ENCODE data around the gene CABP1.
A peak's percentile ranks its signal among the peaks of the same experiment; 100 is the strongest.
"Not testable (repeated sequence)": the region's sequence is repeated elsewhere in the genome, so short reads cannot be mapped to it uniquely, and the experiment has no call there.

The CABP1 gene

DNA sequence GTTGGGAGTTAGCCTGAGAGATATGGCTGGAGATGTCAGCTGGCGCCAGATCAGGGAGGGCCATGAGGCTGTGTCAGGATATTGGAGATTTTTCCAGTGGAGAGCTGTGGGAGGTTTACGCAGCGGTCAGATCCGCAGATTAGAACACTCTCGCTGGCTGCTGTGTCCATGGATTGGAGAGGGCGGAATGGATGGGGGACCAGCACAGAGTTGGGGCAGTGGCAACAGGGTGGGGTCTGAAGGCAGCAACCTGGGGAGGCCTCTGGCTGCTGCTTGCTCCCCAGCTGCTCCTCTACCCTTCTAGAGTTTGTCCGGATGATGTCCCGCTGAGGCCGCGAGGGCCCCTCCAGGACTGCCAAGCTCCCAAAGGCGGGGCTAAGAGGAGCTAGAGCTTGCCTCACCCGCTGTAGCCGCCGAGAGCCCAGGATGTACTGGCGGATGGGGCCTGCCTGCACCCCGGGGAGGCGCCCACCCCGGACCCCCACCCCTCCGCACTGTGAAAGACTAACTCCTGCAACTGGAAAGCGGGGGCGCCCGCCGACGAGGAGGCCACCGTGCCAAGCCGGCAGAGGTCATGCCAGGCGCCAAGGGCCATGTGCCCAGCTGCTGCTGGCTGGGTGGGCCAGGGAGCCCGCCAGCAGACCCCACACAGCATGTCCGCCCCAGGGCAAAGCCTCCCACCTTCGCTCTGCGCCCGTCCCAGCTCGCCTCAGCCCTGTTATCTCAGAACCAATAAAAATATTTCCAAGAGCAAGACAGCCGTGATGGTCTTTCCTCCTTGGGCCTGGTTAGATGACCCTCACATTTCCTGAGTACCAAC, 26.4 kb downstream of the CABP1 start:
- no peak for DNase-seq (ENCODE audit: low read depth in 3 of 3, low spot score in 1 of 3)

DNA sequence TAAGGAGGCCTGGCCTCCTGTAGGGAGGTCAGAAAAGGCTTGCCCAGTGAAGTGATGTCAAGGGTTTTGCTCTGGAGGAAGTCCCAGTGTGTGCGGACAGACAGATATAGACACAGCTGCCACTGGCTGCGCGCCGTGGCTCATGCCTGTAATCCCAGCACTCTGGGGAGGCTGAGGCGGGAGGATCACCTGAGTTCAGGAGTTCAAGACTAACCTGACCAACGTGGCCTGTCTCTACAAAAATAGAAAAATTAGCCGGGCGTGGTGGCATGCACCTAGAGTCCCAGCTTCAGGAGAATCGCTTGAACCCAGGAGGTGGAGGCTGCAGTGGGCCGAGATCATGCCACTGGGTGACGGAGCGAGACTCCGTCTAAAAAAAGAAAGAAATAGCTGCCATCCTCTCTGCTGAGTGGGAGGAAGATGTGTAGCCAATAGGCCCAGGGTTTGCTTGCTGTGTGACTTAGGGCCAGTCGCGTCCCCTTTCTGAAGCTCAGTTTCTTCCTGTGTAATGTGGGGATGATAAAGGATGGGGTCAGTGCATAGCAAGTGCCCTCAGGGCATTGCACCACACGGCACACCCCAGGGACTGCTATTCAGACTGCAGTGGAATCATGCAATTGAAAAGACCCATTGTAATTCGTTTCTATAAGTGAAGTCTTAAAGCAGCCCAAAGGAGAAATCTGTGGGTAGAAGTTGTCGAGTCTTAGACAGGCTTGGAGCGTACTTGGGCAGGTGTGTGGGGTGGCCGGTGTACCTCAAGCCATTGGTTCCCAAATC, 27.9 kb downstream of the CABP1 start:
- DNase-seq (ENCODE audit: low read depth in 3 of 3, low spot score in 1 of 3): no peak

DNA sequence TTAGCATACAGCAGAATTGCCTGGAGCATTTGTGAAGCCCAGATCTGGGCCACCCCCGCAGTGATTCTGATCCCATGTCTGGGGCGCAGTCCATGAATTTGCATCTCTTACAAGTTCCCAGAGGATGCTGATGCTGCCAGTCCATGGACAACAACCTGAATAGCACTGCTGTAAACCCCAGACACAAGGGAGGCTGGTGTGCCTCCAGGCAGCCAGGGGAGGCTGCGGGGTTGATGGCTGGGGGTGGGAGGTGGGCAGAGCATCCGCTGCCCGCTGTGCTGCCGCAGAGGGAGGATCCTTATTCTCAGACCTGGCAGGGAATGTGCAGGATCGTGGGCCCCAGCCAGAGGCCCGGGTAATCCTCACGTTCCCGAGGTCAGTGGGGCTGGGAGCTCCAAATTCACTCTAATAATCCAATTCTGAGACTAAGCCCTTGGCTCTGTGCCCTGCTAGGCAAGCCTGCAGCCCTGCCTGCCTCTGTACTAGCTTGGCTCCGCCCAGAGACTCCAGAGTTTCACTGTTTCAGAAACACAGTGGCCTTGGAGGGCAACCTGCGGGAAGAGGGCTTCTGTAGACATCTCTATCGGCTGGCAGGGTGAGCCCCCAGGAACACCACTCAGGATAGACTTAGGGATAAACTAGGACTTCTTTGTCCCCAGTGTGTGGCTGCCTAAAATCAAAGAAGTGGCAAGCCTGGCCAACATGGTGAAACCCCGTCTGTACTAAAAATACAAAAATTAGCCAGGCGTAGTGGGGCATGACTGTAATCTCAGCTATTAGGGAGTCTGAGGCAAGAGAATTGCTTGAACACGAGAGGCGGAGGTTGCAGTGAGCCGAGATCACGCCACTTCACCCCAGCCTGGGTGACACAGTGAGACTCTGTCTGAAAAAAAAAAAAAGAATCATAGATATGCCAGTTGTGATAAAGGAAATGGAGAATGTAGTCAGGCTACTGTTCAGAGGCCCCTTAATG, 28.7 kb downstream of the CABP1 start:
- DNase-seq (ENCODE audit: low read depth in 3 of 3, low spot score in 1 of 3): no peak

DNA sequence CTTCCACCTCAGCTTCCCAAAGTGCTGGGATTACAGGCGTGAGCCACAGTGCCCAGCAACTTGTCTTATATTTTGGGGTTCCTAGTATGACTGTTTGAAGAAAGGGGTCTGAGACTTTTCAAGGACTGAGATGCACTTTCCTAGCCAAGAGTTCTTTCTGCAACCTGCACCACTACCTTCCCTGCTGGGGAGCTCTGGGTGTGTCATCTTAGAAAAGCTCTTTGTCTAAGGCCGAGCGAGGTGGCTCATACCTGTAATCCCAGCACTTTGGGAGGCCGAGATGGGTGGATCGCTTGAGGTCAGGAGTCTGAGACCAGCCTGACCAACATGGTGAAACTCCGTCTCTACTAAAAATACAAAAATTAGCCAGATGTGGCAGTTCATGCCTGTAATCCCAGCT, 29.8 kb downstream of the CABP1 start:
- DNase-seq (ENCODE audit: low read depth in 3 of 3, low spot score in 1 of 3): not testable (repeated sequence)

DNA sequence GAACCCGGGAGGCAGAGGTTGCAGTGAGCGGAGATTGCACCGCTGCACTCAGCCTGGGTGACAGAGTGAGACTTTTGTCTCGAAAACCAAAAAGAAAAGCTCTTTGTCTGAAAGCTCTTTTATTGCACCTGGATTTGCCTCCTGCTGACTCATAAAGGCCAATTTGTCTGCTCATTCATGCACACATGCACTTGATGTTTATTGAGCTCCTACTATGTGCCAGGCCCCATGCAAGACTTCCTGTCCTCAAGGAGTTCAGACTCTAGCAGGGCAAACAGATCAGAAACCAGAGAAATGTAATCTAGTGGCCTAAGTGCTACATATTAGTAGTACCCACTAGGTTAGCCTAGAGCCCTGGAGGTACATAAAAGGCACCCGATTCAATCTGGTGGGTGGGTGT, 30.2 kb downstream of the CABP1 start:
- no peak for DNase-seq (ENCODE audit: low read depth in 3 of 3, low spot score in 1 of 3)

DNA sequence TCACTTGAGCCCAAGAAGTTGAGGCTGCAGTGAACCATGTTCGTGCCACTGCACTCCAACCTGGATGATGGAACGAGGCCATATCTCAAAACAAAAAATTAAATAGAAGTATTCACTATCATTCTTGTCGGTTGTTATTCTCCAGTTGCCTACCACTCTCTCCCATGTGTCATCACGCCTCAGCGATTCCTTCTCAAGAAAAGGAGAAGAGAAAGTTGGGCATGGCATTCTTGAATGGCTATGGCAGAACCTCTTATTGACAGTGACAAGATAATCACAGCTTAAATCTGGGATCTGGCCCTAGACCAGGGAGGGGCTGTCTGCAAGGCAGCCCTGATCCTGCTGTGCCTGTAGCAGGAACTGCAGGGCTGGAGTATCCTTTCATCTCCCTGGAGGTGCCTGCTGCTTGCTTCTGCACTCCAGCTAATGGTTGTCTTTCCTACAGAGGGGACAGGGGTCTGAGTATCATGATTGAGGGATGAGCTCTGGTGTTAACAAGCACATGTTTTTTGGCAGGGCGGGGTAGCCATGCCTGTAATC, 33.7 kb downstream of the CABP1 start:
- DNase-seq (ENCODE audit: low read depth in 3 of 3, low spot score in 1 of 3): no peak

DNA sequence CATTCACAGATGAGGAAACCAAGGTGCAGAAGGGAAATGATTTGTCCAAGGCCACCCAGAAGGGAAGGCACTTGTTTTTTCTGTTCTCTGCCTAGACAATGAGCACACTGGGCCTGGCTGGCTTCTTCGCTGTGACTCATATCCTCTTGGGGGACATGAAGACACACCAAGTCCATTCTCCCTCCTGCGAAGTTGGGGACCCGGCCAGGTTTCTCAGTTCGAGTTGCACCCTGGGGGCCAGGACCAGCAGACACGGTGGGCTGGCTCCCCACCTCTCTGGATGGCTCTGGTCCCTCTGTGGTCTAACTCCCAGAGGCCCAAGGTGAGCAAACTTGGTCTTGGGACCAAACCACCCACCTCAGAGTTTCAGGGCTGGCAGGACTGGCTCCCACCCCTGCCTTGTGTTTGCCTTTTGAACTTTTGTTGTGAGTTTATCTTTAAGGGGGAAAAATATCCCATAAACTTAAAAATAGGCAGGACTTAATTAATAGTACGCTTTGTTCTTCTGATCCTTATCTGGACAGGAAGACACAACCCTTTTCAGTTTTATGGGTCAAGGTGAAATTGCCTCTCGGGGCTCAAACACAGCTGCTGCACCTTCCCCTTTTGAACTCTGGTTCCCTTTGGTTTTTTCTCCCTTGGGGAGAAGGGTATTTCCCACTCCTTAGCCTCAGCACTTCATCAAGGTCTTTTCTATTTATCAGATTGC, 37.5 kb downstream of the CABP1 start:
- no peak for DNase-seq (ENCODE audit: low read depth in 3 of 3, low spot score in 1 of 3)

DNA sequence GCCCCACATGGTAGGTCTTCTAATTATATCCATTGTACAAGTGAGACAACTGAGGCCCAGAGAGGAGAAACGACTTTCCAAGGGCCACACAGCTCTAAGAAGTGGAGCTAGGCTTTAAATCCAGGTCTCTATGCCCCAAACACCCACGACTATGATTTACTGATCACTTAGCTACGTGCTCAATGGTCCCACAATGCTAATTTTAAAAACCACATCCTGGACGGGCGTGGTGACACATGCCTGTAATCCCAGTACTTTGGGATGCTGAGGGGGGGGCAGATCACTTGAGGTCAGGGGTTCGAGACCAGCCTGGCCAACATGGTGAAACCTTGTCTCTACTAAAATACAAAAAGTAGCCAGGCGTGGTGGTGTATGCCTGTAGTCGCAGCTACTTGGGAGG, 38.1 kb downstream of the CABP1 start:
- DNase-seq (ENCODE audit: low read depth in 3 of 3, low spot score in 1 of 3): no peak

DNA sequence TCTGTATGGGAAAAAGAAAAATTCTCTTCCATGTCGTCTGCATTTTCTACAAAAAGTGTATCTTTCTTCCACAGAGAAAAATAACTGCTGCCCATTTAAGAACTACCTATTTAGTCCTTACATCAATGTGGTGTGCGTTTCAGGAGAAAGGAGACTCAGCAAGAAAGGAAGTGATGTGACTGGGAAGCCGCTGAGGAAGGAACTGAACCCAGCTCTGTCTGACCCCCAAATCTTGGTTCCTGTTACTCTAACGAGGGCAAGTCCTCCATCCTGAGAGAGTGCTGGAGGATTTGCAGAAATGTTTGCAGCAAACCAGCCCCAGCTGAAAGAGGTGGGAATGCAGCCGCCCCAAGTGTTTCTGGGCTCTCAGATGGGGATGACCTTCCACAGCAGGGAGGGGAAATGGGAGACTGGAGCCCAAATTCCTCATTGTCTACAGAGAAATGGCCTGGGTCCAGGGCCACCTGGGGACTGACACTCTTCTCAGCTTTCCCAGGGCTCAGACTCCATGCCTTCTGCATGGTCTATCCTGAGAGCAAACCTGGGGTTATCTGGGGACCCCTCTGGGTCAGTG, 39.8 kb downstream of the CABP1 start:
- no peak for DNase-seq (ENCODE audit: low read depth in 3 of 3, low spot score in 1 of 3)

DNA sequence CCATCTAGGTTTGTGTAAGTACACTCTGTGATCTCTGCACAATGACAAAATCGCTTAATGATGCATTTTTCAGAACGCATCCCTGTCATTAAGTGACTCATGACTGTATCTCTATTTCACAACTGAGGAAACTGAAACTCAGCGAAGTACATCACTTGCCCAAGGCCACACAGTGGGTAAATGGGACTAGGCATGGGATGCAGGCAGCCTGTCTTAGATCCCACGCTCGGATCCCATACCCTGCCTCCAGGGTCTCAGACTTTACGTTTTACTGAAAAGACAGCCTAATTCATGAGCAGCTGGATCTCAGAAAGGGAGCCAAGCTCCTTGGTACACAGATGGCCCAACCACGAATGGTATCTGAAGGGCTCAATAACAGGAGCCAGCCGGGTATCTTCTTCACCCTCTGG, 44.1 kb downstream of the CABP1 start:
- no peak for DNase-seq (ENCODE audit: low read depth in 3 of 3, low spot score in 1 of 3)

DNA sequence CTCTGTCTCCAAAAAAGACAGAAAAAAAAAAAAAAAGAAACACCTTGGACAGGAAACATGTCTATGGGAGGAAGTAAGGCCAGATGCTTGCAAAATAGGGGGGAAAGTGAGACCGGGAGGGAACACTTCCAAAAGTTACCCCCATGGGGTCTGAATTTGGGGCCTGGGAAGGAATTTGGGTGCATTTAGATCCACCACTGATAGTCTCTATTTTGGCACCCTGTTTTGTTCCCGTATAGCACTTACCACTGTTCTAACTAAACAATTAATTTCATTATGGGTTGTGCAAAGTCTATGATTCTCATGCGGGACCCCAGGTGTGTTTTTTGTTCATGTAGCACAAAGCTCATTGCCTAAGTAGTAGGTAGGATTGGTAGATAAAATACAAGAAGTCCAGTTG, 45.1 kb downstream of the CABP1 start:
- no peak for DNase-seq (ENCODE audit: low read depth in 3 of 3, low spot score in 1 of 3)

DNA sequence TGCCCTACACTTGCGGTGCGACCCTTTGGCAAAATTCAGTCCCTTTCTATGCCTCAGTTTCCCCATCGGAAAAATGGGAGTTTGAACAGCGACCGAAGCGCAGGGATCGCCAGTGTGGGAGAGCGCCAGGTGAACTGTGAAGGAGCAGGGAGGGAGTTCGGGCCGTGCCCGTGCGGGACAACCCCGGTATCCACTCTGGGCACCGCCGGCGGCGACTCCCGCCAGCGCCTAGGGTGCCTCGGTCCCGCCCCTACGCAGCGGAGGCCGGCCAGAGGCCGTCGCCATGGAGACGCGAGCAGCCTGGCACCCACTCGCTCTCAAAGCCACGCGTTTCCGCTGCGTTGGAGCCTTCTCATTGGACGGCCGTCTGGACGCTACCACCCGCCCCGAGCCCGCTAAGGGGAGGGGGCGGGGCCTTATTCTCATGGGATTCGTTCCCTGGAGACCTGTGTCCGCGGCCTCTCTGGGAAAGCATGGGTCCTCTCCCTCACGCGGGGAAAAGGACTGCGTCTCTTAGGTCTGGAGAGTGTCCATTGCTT, 45.8 kb downstream of the CABP1 start:
- DNase-seq (ENCODE audit: low read depth in 3 of 3, low spot score in 1 of 3): peak; percentile 91 to 92 (median 92)

DNA sequence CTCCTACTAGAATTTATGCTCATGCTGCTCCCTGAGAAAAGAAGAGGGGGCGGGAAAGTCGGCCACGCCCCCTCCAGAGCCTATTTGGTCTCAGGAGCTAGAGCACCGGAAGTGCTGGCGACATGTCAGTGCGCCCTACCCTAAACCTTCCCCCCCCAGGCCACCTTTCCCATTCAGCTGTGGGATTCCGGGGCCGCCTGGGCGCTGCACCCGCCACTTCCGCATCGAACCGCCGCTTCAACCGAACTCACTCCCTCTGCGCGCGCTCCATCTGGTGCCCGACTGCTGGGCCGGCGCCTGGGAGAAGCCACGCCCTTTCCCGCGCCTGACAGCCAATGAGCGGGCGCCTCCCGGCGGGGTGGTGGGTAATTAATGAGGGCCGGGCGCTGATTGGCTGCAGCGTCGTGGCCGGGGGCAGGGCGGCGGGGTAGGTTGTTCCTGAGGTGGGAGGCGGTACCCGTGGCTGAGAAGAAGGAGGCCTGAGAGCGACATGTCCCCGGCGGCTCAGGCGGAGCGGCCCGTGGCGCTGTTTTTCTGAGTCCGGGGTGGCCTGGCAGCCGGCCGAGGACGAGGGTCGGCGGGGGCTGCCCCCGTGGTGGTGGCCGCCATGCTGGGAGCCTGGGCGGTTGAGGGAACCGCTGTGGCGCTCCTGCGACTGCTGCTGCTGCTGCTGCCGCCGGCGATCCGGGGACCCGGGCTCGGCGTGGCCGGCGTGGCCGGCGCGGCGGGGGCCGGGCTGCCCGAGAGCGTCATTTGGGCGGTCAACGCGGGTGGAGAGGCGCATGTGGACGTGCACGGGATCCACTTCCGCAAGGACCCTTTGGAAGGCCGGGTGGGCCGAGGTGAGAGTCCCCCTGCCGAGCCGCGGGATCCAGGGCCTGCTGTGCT, 46.5 kb downstream of the CABP1 start, which contains the start of gene MLEC:
Gene MLEC (plus strand): TSS at position 460 of the 888 bp plus-strand sequence. CDS start 148 bp downstream, at position 608.
- DNase-seq (ENCODE audit: low read depth in 3 of 3, low spot score in 1 of 3): peak; percentile 97 to 99 (median 99)

DNA sequence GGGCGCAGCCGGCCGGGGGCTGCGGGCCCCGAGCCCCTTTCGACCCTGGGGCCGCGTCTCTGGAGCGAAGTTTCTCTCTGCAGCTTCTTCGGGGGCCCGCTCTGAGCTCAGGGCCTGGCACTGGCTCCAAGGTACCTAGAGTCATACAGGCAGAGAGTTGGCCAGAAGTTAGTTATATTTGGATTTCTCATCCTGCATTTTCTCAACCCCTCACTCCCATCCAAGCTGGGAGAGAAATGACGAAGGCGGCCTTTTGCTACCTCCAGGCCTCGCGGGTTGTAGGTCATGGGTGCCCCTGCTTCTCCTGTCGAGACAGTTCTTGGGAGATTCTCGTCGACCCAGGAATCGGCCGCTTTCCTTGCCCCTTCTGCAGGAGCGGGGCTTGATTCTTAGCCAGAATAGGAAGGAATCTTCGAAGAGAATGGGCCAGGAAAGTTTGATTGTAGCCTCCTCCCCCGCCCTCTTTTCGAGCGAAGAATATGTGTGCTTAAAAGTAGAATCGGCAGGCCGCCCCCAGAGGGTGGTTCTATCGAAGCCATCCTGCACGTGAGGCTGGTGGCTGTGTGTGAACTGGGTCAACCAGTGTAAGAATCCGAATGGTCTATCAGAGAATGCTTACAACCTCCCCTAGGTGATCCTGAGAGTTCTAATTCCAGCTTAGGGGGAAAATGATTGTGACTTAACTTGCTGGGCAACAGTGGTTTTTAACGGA, 47.3 kb downstream of the CABP1 start:
- no peak for DNase-seq (ENCODE audit: low read depth in 3 of 3, low spot score in 1 of 3)

DNA sequence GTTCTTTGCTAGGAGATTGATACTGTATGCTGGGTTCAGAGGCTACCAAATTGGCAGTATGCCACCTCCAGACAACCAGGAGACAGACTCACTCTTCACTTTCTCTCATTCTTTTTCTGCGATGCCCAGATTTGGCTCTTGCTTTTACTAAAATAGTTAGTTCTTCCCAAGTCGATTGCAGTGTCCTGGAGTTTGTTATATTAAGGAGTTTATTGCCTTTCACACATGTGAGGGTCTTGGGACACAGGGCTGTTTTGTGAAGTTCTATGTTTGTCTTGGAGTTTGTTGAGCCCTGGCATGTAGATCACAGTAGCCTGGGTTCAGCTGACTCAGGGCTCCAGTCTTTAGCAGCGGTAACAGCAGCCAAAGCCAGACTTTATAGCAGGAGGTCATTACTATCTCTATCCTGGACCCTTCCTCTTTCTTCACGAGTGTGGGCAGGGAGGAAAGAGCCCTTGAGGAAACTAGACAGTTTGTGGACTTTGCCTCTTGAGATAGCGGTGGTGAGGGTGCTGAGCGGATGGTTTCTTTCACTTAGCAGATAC, 48.2 kb downstream of the CABP1 start:
- no peak for DNase-seq (ENCODE audit: low read depth in 3 of 3, low spot score in 1 of 3)

DNA sequence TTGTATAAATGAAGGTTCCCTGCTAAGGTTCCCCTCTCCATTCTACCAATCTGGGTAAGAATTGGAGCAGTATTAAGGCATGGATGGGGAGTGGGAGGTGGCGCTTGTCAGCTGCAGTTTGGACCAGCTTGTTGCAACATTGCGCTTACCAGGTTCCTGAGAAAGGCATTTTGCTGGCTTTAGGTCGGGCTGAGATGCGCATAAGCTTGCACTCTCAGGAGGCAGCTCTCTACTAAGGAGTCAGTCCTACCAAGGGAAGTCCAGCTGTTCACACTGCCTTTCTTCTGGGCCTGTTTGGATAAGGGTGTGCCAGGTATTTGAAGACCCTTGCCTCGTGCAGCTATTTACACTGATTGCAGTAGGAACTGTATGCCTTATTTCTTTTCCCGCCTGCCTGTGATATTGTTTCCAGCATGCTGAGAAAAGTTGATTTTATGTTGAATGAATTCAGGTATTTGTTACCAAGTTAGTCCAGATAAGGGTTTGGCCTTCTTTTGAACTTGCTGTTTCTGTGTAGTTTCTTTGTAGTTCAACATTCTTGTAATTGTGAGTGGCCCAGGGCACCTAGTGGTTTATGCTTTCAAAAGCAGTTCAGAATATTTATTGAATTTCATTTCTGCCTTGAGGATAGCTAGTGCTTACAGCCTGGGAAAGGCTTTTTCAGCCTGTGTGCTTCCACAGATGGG, 49.1 kb downstream of the CABP1 start:
- no peak for DNase-seq (ENCODE audit: low read depth in 3 of 3, low spot score in 1 of 3)

DNA sequence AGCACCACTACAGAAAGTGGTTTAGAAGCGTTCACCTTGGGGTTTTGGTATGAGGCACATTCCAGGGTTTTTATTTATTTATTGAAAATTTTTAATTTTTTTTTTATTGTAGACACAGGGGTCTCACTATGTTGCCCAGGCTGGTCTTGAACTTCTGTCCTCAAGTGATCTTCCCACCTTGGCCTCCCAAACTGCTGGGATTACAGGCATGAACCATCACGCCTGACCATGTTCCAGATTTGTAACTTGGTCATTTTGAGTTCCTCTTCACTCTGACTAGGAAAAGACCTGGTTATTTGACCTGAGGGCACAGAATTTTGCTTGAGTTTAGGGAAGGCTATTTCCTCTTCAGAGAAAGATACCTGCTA, 49.6 kb downstream of the CABP1 start:
- no peak for DNase-seq (ENCODE audit: low read depth in 3 of 3, low spot score in 1 of 3)
